Activated CD4-positive, CD25-positive, alpha-beta regulatory T cell treated with anti-CD3 and anti-CD28 coated beads, Interleukin-2, amount 50 U/mL, for 24 hours (primary cell): ENCODE results near the gene PFKFB1.
A peak's percentile ranks its signal among the peaks of the same experiment; 100 is the strongest.

Experiments used
- ATAC-seq, 2 donors: fragments of 150-1000 bp; cut with Tn5 transposase; one replicate each; pipeline ENCODE4 v1.10.0; 2021; ENCODE audit warnings: mild to moderate bottlenecking in 1 of 2, moderate library complexity in 1 of 2

The PFKFB1 gene

GRCh38 chrX:54994099-54994498, at the start of gene PFKFB1:
Gene PFKFB1 (minus strand): TSS chrX:54994188. CDS start chrX:54994007, 181 bp downstream.
- ATAC-seq = no peak

- ATAC-seq = no peak
Observed at GRCh38 chrX:55041514-55041913, 47.5 kb upstream of the PFKFB1 start.

- no peak for ATAC-seq
Observed at GRCh38 chrX:55039471-55039870, 45.5 kb upstream of the PFKFB1 start.

- ATAC-seq = no peak
Observed at GRCh38 chrX:55033429-55033828, 39.4 kb upstream of the PFKFB1 start.

GRCh38 chrX:55030271-55031205, 36.5 kb upstream of the PFKFB1 start, which contains the start of gene ALAS2:
Gene ALAS2 (minus strand): TSS chrX:55030977. CDS start chrX:55026000, 4,977 bp downstream.
- no peak for ATAC-seq

GRCh38 chrX:55029291-55029690, 35.3 kb upstream of the PFKFB1 start:
- ATAC-seq = no peak

GRCh38 chrX:55028611-55029010, 34.6 kb upstream of the PFKFB1 start:
- ATAC-seq = no peak

GRCh38 chrX:55028040-55028439, 34.1 kb upstream of the PFKFB1 start:
- ATAC-seq = no peak

GRCh38 chrX:55026840-55027239, 32.9 kb upstream of the PFKFB1 start:
- no peak for ATAC-seq

GRCh38 chrX:55026143-55026542, 32.2 kb upstream of the PFKFB1 start:
- no peak for ATAC-seq

GRCh38 chrX:55014897-55015299, 20.9 kb upstream of the PFKFB1 start:
- ATAC-seq = no peak

- ATAC-seq = no peak
Observed at GRCh38 chrX:55011294-55011693, 17.3 kb upstream of the PFKFB1 start.

- ATAC-seq = no peak
Observed at GRCh38 chrX:55008571-55009358, 14.8 kb upstream of the PFKFB1 start.

- no peak for ATAC-seq
Observed at GRCh38 chrX:55007656-55008055, 13.7 kb upstream of the PFKFB1 start.

- ATAC-seq = no peak
Observed at GRCh38 chrX:55006827-55007621, 13.0 kb upstream of the PFKFB1 start.

- no peak for ATAC-seq
Observed at GRCh38 chrX:55005256-55005655, 11.3 kb upstream of the PFKFB1 start.

GRCh38 chrX:55004231-55004630, 10.2 kb upstream of the PFKFB1 start:
- ATAC-seq = no peak

- ATAC-seq = peak; percentile 95 to 96
Observed at GRCh38 chrX:54999717-55000598, 6.0 kb upstream of the PFKFB1 start, which contains the start of gene APEX2. Gene APEX2 (plus strand): TSS chrX:55000363. CDS start chrX:55000423, 60 bp downstream.

- ATAC-seq = no peak
Observed at GRCh38 chrX:54995621-54996020, 1.6 kb upstream of the PFKFB1 start.

- no peak for ATAC-seq
Observed at GRCh38 chrX:54994668-54995351, 822 bp upstream of the PFKFB1 start.
